SK-N-MC (cell line): ENCODE data around the gene GZMA.
"Not testable (repeated sequence)": the region's sequence is repeated elsewhere in the genome, so short reads cannot be mapped to it uniquely, and the experiment has no call there.

Source experiments
- DNase-seq: peaks from one replicate; pipeline ENCODE4 v3.0.0-alpha.2; 2011; ENCODE audit warnings: low read depth, low spot score
- H3K27ac ChIP-seq: fragments of 200-600 bp; sonication (generic); 2 replicates; pipeline ENCODE4 v1.5.1; 2016; ENCODE audit warnings: mixed run types
- H3K36me3 ChIP-seq: fragments of 200-600 bp; sonication (generic); 2 replicates; pipeline ENCODE4 v1.6.1; 2017; ENCODE audit warnings: antibody characterized with exemption, low read length, mixed read lengths; ENCODE audit not compliant: insufficient read depth
- H3K4me3 ChIP-seq: fragments of 200-600 bp; sonication (generic); 2 replicates; pipeline ENCODE4 v1.5.1; 2016
- H3K9ac ChIP-seq: fragments of 200-600 bp; sonication (generic); 2 replicates; pipeline ENCODE4 v1.8.0; 2017; ENCODE audit warnings: mixed run types, mixed read lengths; ENCODE audit not compliant: insufficient read length
- H3K9me3 ChIP-seq: fragments of 200-600 bp; sonication (generic); 2 replicates; pipeline ENCODE4 v1.6.1; 2017; ENCODE audit warnings: low read depth, mild to moderate bottlenecking, antibody characterized with exemption, low read length, moderate library complexity, mixed read lengths
- EZH2 ChIP-seq: fragments of 200-600 bp; sonication (generic); IDR thresholded peaks from one replicate; pipeline ENCODE4 v1.6.1; 2017; ENCODE audit warnings: antibody characterized with exemption
- FOXP2 ChIP-seq: optimal IDR thresholded peaks from 2 replicates; pipeline ENCODE3; 2011; ENCODE audit warnings: mild to moderate bottlenecking, moderate library complexity; ENCODE audit not compliant: insufficient read depth; ENCODE audit errors: extremely low read length, control extremely low read depth
- POLR2AphosphoS5 ChIP-seq: IDR thresholded peaks from 2 replicates; pipeline ENCODE4 v1.6.1; 2012; ENCODE audit warnings: mild to moderate bottlenecking, low read depth, low read length, borderline replicate concordance

Gene GZMA

DNA sequence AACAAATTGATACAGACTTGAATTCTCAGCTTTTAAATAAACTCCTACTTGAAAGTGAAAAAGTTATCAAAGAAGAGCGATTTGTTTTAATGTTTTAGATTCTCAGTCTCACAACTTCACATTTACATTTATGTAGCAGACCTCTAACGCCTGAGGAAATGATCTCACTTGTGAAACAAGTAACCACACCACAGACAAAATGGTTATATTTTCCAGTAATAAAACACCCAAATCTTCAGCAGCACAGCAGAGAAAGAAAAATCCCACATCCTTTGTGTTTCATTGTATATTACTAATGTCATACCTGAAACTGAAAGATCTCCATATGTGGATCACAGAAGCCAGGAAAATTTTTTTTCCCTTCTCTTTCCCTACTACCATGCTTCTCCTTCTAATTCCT, 29.8 kb upstream of the GZMA start:
- Histone ChIP-seq H3K9ac (no peak overlapping the region), H3K27ac (no peak overlapping the region), H3K36me3 (no peaks in the 10 kb centered on the region), H3K4me3 (no peak overlapping the region), H3K9me3 (no peaks in the 10 kb centered on the region)
- no peak for DNase-seq
- TF ChIP-seq FOXP2 = no peak
- TF ChIP-seq POLR2AphosphoS5 = no peak
- no peak for TF ChIP-seq EZH2

GRCh38 chr5:55073211-55073610, 29.2 kb upstream of the GZMA start:
- no peak overlapping the region for H3K4me3 ChIP-seq
- DNase-seq = no peak
- no peak overlapping the region for H3K27ac ChIP-seq
- no peak overlapping the region for H3K9ac ChIP-seq
- H3K9me3 ChIP-seq = no peaks in the 10 kb centered on the region
- H3K36me3 ChIP-seq = no peaks in the 10 kb centered on the region
- no peak for TF ChIP-seq FOXP2
- TF ChIP-seq POLR2AphosphoS5 = no peak
- TF ChIP-seq EZH2 = no peak

GRCh38 chr5:55081541-55081940, 20.9 kb upstream of the GZMA start:
- no peak overlapping the region for H3K27ac ChIP-seq

DNA sequence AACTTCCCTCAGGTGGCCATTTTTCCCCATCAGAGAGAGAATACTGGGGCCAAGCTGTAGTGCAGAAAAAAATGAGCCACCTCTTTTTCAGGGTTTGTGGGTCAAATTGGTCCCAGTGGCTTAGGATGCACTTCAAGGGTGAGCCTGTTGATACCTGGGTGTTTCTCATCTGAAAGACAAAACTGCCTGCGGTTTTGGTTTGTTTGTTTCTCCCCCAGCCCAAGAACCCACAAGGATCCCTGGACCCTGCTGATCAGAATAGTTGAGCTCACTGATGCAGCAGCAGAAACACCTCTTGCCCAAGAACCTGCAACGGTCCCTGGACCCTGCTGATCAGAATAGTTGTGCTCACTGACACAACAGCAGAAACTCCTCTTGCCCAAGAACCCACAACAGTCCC, 13.1 kb upstream of the GZMA start:
- not testable (repeated sequence) for H3K27ac ChIP-seq, H3K9ac ChIP-seq, H3K9me3 ChIP-seq, DNase-seq, H3K36me3 ChIP-seq, H3K4me3 ChIP-seq

More at GRCh38 chr5:55081541-55081940, 20.9 kb upstream of the GZMA start:
- Histone ChIP-seq H3K36me3 (no peaks in the 10 kb centered on the region), H3K9me3 (no peaks in the 10 kb centered on the region), H3K9ac (no peak overlapping the region), H3K4me3 (no peak overlapping the region)
- TF ChIP-seq FOXP2 (no peak), POLR2AphosphoS5 (no peak), EZH2 (no peak)
- no peak for DNase-seq

DNA sequence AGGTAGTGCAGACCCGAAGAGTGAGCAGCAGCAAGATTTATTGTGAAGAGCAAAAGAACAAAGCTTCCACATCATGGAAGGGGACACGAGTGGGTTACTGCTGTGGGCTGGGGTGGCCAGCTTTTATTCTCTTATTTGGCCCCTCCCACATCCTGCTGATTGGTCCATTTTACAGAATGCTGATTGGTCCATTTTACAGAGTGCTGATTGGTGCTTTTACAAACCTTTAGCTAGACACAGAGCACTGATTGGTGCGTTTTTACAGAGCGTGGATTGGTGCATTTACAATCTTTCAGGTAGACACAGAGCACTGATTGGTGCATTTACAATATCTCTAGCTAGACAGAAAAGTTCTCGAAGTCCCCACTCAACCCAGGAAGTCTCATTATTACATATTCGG, 11.4 kb upstream of the GZMA start:
- not testable (repeated sequence) for DNase-seq, H3K9ac ChIP-seq, H3K4me3 ChIP-seq, H3K9me3 ChIP-seq, H3K27ac ChIP-seq, H3K36me3 ChIP-seq

- H3K36me3 ChIP-seq = no peaks in the 10 kb centered on the region
- no peaks in the 10 kb centered on the region for H3K9me3 ChIP-seq
- no peak overlapping the region for H3K4me3 ChIP-seq
- H3K9ac ChIP-seq = no peak overlapping the region
- no peak for DNase-seq
- no peak overlapping the region for H3K27ac ChIP-seq
- no peak for TF ChIP-seq POLR2AphosphoS5
- TF ChIP-seq EZH2 = no peak
- no peak for TF ChIP-seq FOXP2
Measured at GRCh38 chr5:55096182-55096581, 6.3 kb upstream of the GZMA start.

GRCh38 chr5:55096861-55097260, 5.6 kb upstream of the GZMA start:
- DNase-seq = no peak
- Histone ChIP-seq H3K9ac (no peak overlapping the region), H3K9me3 (no peaks in the 10 kb centered on the region), H3K27ac (no peak overlapping the region), H3K4me3 (no peak overlapping the region), H3K36me3 (no peaks in the 10 kb centered on the region)
- TF ChIP-seq FOXP2 (no peak), POLR2AphosphoS5 (no peak), EZH2 (no peak)

DNA sequence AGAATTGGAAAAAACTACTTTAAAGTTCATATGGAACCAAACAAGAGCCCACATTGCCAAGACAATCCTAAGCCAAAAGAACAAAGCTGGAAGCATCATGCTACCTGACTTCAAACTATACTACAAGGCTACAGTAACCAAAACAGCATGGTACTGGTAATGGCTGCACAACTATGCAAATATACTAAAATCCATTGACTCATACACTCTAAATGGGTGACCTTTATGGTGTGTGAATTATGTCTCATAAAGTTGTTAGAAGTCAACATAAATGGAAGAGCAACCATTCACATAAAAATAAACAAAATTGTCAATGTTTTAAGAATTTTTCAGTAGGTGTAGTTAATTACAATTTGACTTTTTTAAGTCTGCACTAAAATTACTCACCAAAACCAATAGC, 1.3 kb upstream of the GZMA start:
- not testable (repeated sequence) for H3K4me3 ChIP-seq, H3K36me3 ChIP-seq, H3K27ac ChIP-seq, DNase-seq, H3K9me3 ChIP-seq, H3K9ac ChIP-seq

DNA sequence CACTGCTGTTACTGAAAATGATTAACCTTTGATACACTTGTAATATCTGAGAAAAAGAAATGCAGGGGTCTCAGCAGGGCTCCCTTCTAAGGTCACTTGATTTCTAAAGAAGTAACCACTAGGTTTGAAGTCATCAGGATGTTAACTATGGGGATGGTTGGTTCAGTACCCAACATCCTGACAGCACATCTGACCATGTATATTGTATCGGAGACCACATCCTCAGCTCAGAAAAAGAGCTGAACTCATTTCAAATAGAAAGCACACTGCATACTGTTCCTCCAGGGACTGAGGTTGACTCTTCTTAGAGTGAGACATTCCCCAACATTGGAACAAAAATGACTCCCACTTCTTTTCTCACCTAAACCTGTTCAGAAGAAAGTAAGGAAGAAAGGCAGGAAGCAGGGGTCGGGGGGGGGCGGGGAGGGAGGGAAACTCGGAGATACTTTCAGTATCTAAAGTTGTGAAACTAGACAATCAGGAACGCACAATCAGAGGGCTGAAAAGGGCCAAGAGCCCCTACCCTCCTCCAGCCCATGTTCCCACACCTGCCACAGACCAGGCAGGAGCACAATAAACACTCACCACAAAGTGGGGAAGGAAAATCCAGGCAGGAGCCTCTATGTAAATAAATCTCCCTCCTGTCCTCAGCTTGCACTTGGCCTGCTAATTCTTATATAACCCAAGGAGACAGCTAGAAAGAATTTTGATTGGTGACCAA, 730 bp upstream of the GZMA start:
- no peak overlapping the region for H3K9ac ChIP-seq
- no peak overlapping the region for H3K4me3 ChIP-seq
- no peaks in the 10 kb centered on the region for H3K9me3 ChIP-seq
- TF ChIP-seq POLR2AphosphoS5 = no peak
- DNase-seq = no peak
- no peaks in the 10 kb centered on the region for H3K36me3 ChIP-seq
- H3K27ac ChIP-seq = no peak overlapping the region
